ENCODE measurements around the gene ELMO1. TPM values are rescaled to one million over a fixed set of nuclear protein-coding genes. Genes with fewer than 3 reads are reported as not detected.

Gene ELMO1
- total and polyA plus RNA-seq, 2 of the 13 experiments (the other 11 are each of a cell fraction or from before 2014, with no cell fraction given): 0.11 to 0.17 TPM

- TF ChIP-seq, protein P1, sequence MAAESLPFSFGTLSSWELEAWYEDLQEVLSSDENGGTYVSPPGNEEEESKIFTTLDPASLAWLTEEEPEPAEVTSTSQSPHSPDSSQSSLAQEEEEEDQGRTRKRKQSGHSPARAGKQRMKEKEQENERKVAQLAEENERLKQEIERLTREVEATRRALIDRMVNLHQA (CRISPR knock-in tag; IDR thresholded peaks at IDR 0.05): no peak
Observed at GRCh38 chr7:37311355-37311754, 137.3 kb downstream of the ELMO1 start (continued).

- Histone ChIP-seq H3K4me3 (replicated peaks in 1 of 3; ENCODE audit: insufficient read depth in 1 of 3, low read depth in 2 of 3, low read length in 3 of 3) (no peak overlapping the region), H3K4me1 (ENCODE audit: insufficient read depth, low read length) (no peaks in the 10 kb centered on the region), H3K4me2 (ENCODE audit: low read depth, low read length) (no peak overlapping the region), H2AFZ (ENCODE audit: low read length) (no peak overlapping the region), H3K36me3 (replicated peaks in 1 of 2; ENCODE audit: control insufficient read depth in 1 of 2, insufficient read depth in 2 of 2, low read length in 2 of 2) (no peaks in the 10 kb centered on the region), H3K9ac (ENCODE audit: insufficient read depth, low read depth, low read length) (no peak overlapping the region), H3K27ac (ENCODE audit: extremely low read length, insufficient read depth, low read length) (no peak overlapping the region), H3K27me3 (ENCODE audit: control insufficient read depth in 1 of 2, insufficient read depth in 2 of 2, low read length in 2 of 2) (no peaks in the 10 kb centered on the region), H3K79me2 (ENCODE audit: insufficient read depth, low read length) (no peaks in the 10 kb centered on the region), H4K20me1 (ENCODE audit: insufficient read depth, low read length) (no peaks in the 10 kb centered on the region), H3K9me3 (ENCODE audit: low read length) (no peaks in the 10 kb centered on the region)
- FAIRE-seq: no peak
- intact Hi-C loops (cut with micrococcal nuclease; ENCODE audit: unreplicated experiment) (no loop called here), in situ Hi-C loops (cut with HindIII; ENCODE audit: extremely low pct_ligation_motif_present, low pct_unique_long_range_greater_than_20kb) (no loop called here)
- no TSS peak for BruUV-seq (replicated peaks)
- ChIA-PET CTCF (ENCODE audit: low intra/inter-chr PET ratio, low total read pairs) (no interaction called here), POLR2A (no interaction called here)
- 2% methylated on average over 3 of the region's 3 CpGs for WGBS (ENCODE audit: low lambda C conversion rate)
- ATAC-seq: no peak
- no peak for TF ChIP-seq ZNF256 (CRISPR knock-in tag; conservative IDR thresholded peaks at IDR 0.05)
- no peak for TF ChIP-seq ZMYM3 (CRISPR knock-in tag; IDR thresholded peaks at IDR 0.05)
- TF ChIP-seq ZNF737 (CRISPR knock-in tag; IDR thresholded peaks at IDR 0.05; ENCODE audit: borderline replicate concordance): no peak
- TF ChIP-seq, protein P2, sequence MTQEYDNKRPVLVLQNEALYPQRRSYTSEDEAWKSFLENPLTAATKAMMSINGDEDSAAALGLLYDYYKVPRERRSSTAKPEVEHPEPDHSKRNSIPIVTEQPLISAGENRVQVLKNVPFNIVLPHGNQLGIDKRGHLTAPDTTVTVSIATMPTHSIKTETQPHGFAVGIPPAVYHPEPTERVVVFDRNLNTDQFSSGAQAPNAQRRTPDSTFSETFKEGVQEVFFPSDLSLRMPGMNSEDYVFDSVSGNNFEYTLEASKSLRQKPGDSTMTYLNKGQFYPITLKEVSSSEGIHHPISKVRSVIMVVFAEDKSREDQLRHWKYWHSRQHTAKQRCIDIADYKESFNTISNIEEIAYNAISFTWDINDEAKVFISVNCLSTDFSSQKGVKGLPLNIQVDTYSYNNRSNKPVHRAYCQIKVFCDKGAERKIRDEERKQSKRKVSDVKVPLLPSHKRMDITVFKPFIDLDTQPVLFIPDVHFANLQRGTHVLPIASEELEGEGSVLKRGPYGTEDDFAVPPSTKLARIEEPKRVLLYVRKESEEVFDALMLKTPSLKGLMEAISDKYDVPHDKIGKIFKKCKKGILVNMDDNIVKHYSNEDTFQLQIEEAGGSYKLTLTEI (CRISPR knock-in tag; conservative IDR thresholded peaks at IDR 0.05): no peak
- peak; percentile 19; the same call in 1 of the 2 replicates for TF ChIP-seq NFE2L2 (IDR thresholded peaks at IDR 0.05; ENCODE audit: low read length)
- TF ChIP-seq POLR2AphosphoS2 (IDR thresholded peaks at IDR 0.05; ENCODE audit: low read depth, low read length): no peak
- no peak for DNase-seq (ENCODE audit: low spot score)
Observed at GRCh38 chr7:37310327-37311080, 138.2 kb downstream of the ELMO1 start.

Data from HepG2 (cell line).